Parathyroid adenoma (tissue), 2 donors: ENCODE measurements around the gene SYT12.
"Not testable (repeated sequence)": the region's sequence is repeated elsewhere in the genome, so short reads cannot be mapped to it uniquely, and the experiment has no call there.

Experiments
- H2AFZ ChIP-seq: fragments of 300-600 bp; sonication (generic); one replicate; pipeline ENCODE4 v1.7.0; 2017; ENCODE audit warnings: antibody characterized with exemption, mild to moderate bottlenecking
- H3K27ac ChIP-seq: fragments of 300-600 bp; sonication (generic); one replicate; pipeline ENCODE4 v1.7.0; 2017
- H3K27me3 ChIP-seq: fragments of 300-600 bp; sonication (generic); one replicate; pipeline ENCODE4 v1.7.0; 2017; ENCODE audit warnings: low read length; ENCODE audit not compliant: control insufficient read depth, insufficient read depth
- H3K36me3 ChIP-seq: fragments of 300-600 bp; sonication (generic); one replicate; pipeline ENCODE4 v1.7.0; 2017; ENCODE audit warnings: low read length; ENCODE audit not compliant: control insufficient read depth, insufficient read depth
- H3K4me1 ChIP-seq: fragments of 300-600 bp; sonication (generic); one replicate; pipeline ENCODE4 v1.7.0; 2017; ENCODE audit warnings: control low read depth
- H3K4me2 ChIP-seq: fragments of 300-600 bp; sonication (generic); one replicate; pipeline ENCODE4 v1.7.0; 2017; ENCODE audit warnings: low read length
- H3K4me3 ChIP-seq: fragments of 300-600 bp; sonication (generic); one replicate; pipeline ENCODE4 v1.7.0; 2017; ENCODE audit warnings: low read depth, low read length
- H3K79me2 ChIP-seq: fragments of 300-600 bp; sonication (generic); one replicate; pipeline ENCODE4 v1.7.0; 2017; ENCODE audit warnings: control low read depth
- H3K9ac ChIP-seq: fragments of 300-600 bp; sonication (generic); one replicate; pipeline ENCODE4 v1.7.0; 2017; ENCODE audit warnings: mild to moderate bottlenecking
- H3K9me3 ChIP-seq: fragments of 300-600 bp; sonication (generic); one replicate; pipeline ENCODE4 v1.7.0; 2017; ENCODE audit warnings: low read length; ENCODE audit not compliant: control insufficient read depth
- TF ChIP-seq, protein P1 (sequence below): fragments of 300-600 bp; sonication (generic); IDR thresholded peaks from one replicate; pipeline ENCODE4 v1.7.0; 2017; ENCODE audit warnings: antibody characterized with exemption, mild to moderate bottlenecking
- donor health status: primary hyperparathyroidism.

The SYT12 gene

DNA sequence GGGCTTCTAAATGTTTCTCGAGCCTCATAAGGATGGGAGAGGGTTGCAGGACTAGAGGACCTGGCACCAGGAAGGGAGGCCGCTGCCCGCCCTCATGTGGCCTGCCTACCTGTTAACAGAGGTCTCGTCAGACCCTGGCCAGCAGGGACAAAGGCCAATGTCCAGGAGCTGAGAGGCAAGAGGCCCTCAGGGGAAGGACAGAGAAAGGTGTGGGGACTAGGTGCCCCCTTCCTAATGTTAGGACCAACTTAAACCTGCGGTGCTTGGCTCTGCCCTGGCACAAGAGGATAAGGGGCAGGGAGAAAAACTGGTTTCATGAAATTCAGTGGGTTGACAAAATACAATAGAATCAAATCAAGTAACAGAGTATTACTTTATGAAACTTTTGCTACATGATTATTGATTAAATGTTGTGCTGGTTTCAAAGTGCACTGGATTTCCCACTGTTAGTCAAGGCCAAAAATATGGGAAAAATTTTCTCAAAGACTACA, 20.0 kb upstream of the SYT12 start:
- no peak overlapping the region for H3K9ac ChIP-seq
- H3K79me2 ChIP-seq: no peaks in the 10 kb centered on the region
- no peaks in the 10 kb centered on the region for H3K9me3 ChIP-seq
- TF ChIP-seq, protein P1, sequence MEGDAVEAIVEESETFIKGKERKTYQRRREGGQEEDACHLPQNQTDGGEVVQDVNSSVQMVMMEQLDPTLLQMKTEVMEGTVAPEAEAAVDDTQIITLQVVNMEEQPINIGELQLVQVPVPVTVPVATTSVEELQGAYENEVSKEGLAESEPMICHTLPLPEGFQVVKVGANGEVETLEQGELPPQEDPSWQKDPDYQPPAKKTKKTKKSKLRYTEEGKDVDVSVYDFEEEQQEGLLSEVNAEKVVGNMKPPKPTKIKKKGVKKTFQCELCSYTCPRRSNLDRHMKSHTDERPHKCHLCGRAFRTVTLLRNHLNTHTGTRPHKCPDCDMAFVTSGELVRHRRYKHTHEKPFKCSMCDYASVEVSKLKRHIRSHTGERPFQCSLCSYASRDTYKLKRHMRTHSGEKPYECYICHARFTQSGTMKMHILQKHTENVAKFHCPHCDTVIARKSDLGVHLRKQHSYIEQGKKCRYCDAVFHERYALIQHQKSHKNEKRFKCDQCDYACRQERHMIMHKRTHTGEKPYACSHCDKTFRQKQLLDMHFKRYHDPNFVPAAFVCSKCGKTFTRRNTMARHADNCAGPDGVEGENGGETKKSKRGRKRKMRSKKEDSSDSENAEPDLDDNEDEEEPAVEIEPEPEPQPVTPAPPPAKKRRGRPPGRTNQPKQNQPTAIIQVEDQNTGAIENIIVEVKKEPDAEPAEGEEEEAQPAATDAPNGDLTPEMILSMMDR: no peak
- no peaks in the 10 kb centered on the region for H3K36me3 ChIP-seq
- H3K4me2 ChIP-seq: no peak overlapping the region
- peak overlapping the region; percentile 88 for H3K27ac ChIP-seq
- peaks cover 28% of the 10 kb centered on the region for H3K4me1 ChIP-seq
- H2AFZ ChIP-seq: peak overlapping the region; percentile 13
- H3K27me3 ChIP-seq: no peaks in the 10 kb centered on the region
- H3K4me3 ChIP-seq: no peak overlapping the region

DNA sequence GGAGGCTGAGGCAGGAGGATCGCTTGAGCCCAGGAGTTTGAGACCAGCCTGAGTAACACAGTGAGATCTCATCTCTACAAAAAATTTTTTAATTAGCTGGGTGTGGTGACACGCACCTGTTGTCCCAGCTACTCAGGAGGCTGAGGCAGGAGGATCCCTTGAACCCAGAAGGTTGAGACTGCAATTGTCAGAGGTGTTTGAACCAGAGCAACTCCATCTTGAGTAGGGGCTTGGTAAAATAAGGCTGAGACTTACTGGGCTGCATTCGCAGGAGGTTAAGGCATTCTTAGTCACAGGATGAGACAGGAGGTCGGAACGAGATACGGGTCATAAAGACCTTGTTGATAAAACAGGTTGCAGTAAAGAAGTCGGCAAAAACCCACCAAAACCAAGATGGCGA, 17.7 kb upstream of the SYT12 start:
- not testable (repeated sequence) for H3K9me3 ChIP-seq, H3K79me2 ChIP-seq, H3K36me3 ChIP-seq, H3K4me2 ChIP-seq, H3K9ac ChIP-seq, H2AFZ ChIP-seq, H3K4me3 ChIP-seq, H3K27me3 ChIP-seq
- Histone ChIP-seq H3K4me1 (peaks cover 28% of the 10 kb centered on the region), H3K27ac (peak overlapping the region; percentile 88)

DNA sequence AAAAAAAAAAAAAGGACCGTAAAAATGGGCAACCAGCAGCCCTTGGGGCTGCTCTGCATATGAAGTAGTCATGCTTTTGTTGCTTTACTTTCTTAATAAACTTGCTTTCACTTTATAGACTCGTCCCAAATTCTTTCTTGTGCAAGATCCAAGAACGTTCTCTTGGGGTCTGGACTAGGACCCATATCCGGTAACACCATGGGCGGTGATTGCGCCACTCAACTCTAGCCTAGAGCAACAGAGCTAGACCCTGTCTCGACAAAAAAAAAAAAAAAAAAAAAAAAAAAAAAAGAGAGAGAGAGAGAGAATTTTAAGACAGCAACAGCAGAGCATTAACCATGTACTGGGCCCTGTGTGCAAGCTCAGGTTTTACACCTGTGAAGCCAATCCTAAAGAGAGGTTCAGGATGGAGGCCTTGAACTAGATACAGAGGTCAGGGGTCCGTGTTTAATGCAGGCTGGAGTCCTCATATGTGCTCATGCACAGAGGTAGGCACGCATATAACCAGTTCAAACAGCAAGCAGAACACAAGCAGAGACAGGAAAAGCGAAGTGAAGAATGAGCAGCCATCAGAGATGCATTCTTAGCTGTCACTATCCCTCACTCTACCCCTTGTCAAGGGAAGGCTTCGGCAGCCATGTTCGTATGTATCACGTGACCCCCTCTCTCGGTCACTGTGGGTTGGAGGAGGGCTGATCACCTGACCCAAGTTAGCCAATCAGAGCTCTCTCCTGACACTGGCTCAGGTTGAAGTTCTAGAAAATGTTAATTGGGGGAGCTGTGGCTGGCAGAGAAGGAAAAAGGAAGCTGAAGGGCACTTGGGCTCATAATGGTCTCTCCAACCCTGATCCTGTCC, 16.7 kb upstream of the SYT12 start:
- H3K4me2 ChIP-seq: peak overlapping the region; percentile 5
- H3K4me3 ChIP-seq: no peak overlapping the region
- TF ChIP-seq, protein P1: no peak
- H2AFZ ChIP-seq: peak overlapping the region; percentile 79
- no peaks in the 10 kb centered on the region for H3K27me3 ChIP-seq
- H3K9ac ChIP-seq: no peak overlapping the region
- H3K79me2 ChIP-seq: no peaks in the 10 kb centered on the region
- no peak overlapping the region for H3K27ac ChIP-seq
- H3K36me3 ChIP-seq: no peaks in the 10 kb centered on the region
- no peaks in the 10 kb centered on the region for H3K9me3 ChIP-seq
- H3K4me1 ChIP-seq: peaks cover 28% of the 10 kb centered on the region

DNA sequence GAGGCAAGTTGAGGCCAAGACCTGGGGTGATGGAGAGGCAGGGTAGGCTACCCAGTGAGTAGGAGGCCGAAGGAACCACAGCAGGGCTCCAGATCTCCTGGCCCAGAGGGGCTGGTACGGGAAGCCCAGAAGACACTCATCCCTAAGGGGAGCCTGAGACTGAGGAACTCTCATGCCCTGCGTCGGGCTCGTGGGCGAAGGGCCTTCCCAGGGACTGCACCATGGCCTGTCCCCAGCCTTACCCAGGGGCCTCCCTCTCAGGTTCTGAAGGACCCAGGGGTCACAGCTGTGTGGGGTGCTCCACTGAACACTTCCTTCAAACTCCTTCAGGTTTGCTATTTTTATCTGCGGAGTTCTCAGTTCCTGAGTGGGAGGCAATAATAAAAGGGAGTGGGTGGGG, 15.8 kb upstream of the SYT12 start:
- H2AFZ ChIP-seq: no peak overlapping the region
- H3K27me3 ChIP-seq: no peaks in the 10 kb centered on the region
- no peak overlapping the region for H3K4me3 ChIP-seq
- peak overlapping the region; percentile 5 for H3K4me2 ChIP-seq
- peaks cover 28% of the 10 kb centered on the region for H3K4me1 ChIP-seq
- H3K36me3 ChIP-seq: no peaks in the 10 kb centered on the region
- no peaks in the 10 kb centered on the region for H3K79me2 ChIP-seq
- TF ChIP-seq, protein P1: no peak
- no peak overlapping the region for H3K9ac ChIP-seq
- H3K9me3 ChIP-seq: no peaks in the 10 kb centered on the region
- H3K27ac ChIP-seq: no peak overlapping the region

DNA sequence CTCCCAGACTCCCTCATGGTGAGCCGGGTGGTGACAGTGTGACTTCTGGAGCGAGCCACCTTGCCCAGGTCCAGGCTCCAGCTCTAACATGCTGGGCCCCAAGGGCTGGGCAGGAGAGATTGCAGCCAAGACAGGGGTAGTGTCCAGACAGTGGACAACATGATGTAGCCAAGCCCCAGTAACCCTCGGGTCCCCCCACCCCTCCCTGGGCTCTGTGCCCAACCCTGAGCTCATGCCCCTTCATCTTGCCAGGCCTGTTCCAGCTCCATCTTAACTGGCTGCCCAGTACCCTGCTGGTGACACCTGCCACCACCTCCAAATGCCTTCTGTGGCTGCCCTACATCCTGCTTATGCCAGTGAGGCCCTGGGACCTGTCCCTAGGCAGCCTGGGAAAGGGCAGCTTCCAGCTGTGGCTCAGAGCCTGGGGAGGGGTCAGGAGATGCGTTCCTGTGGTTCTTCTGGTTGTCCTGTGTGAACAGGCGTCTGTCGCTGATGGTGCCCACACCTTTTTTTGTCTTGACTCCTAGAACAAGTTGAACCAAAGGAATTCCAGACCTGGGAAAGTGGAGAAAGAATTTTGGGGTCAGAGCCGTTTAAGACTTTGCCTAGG, 12.5 kb upstream of the SYT12 start:
- TF ChIP-seq, protein P1: no peak
- Histone ChIP-seq H3K9ac (no peak overlapping the region), H3K4me3 (no peak overlapping the region), H3K9me3 (no peaks in the 10 kb centered on the region), H3K27me3 (no peaks in the 10 kb centered on the region), H3K4me2 (no peak overlapping the region), H3K27ac (no peak overlapping the region), H3K4me1 (peaks cover 6% of the 10 kb centered on the region), H3K79me2 (no peaks in the 10 kb centered on the region), H2AFZ (no peak overlapping the region), H3K36me3 (no peaks in the 10 kb centered on the region)
